LNCAP (cell line): Measurements from ENCODE around the gene S100A2.

ENCODE experiments used
- TF ChIP-seq, protein P1 (sequence below): fragments of 450-650 bp; IDR thresholded peaks from 2 replicates; pipeline ENCODE4 v1.5.1; 2017; ENCODE audit warnings: mild to moderate bottlenecking

The S100A2 gene

GRCh38 chr1:153611356-153611755 lies 45.7 kb upstream of the S100A2 start:
- TF ChIP-seq, protein P1, sequence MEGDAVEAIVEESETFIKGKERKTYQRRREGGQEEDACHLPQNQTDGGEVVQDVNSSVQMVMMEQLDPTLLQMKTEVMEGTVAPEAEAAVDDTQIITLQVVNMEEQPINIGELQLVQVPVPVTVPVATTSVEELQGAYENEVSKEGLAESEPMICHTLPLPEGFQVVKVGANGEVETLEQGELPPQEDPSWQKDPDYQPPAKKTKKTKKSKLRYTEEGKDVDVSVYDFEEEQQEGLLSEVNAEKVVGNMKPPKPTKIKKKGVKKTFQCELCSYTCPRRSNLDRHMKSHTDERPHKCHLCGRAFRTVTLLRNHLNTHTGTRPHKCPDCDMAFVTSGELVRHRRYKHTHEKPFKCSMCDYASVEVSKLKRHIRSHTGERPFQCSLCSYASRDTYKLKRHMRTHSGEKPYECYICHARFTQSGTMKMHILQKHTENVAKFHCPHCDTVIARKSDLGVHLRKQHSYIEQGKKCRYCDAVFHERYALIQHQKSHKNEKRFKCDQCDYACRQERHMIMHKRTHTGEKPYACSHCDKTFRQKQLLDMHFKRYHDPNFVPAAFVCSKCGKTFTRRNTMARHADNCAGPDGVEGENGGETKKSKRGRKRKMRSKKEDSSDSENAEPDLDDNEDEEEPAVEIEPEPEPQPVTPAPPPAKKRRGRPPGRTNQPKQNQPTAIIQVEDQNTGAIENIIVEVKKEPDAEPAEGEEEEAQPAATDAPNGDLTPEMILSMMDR = no peak

DNA sequence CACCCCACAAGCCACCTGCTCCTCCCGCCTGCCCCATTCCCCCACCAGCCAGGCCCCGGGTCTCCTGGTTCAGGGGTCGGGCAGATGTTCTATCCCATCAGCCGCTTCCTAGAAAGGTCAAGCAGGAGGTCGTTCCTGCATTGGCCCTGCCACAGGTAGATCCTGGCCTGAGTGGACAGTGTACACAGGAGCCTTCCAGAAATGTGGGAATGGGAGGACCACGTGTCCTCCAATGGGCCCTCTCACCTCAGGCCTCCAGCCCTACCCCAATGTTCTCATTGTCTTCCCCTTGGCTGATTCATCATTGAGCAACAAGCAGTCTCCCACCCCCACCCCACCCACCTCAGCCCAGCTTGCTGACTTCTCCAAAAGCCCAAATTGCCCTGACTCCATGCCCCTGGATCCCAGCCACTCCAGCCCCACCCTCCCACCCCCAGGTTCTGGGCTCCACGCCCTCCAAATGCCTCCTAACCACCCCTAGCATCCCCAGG lies 45.2 kb upstream of the S100A2 start:
- TF ChIP-seq, protein P1 = no peak

DNA sequence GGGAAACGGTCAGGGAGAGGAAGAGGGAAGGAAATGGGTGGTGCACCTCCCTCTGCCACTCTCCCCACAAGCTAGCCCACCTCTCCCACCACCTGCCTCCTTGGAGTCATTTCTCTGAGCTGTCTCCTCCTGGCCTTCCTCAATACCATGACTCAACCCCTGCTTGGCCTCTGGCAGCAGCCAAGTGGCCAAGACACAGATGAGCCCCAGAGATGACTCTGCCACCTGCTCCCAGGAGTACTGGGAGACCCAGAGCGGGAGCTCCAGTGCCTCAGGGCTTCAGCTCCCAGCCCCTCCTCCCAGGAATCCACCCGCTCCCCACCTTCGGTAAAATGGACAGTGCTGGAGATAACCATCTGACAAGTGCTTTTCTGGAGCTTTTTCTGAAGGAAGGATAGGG lies 44.7 kb upstream of the S100A2 start:
- TF ChIP-seq, protein P1 = no peak

- TF ChIP-seq, protein P1 = no peak
Observed at GRCh38 chr1:153609585-153609907, 43.9 kb upstream of the S100A2 start.

GRCh38 chr1:153608742-153609584 lies 43.3 kb upstream of the S100A2 start:
- TF ChIP-seq, protein P1 = no peak

DNA sequence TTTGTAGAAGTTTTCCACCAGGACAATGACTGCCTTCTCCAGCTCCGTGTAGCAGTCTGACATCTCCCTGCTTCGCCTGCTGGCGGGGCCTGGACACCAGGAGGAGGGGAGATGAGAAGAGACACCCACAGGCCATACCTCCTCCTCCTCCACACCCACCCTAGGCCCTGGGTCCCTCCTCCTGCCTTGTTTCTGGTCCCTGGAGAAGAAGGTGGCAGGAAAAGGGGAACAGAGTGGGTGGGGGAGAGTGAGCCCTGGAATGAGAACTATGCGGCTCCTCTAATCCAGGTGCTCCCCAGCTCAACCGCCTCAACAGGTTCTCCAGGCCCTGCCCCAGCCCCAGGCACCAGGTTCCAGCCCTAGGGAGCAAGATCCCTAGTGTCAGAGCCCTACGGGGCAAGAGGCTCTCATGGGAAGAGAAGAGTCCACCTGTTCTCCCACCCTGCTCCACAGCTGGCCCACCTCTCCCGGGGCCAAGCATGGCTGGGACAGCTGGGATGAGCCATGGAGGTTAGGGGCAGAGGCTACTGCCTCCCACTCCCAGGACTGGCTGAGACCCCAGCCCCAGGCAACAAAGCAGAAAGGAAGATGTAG lies 42.5 kb upstream of the S100A2 start:
- TF ChIP-seq, protein P1 = no peak

GRCh38 chr1:153607381-153607780 lies 41.7 kb upstream of the S100A2 start:
- TF ChIP-seq, protein P1 = no peak
